GM20000 (cell line): ENCODE data around the gene CPXM2.

ENCODE experiments used
- DNase-seq: peaks from one replicate; pipeline ENCODE4 v3.0.0; 2012; ENCODE audit warnings: low spot score
- CTCF ChIP-seq: IDR thresholded peaks from 2 replicates; pipeline ENCODE4 v1.5.1; 2012; ENCODE audit warnings: mild to moderate bottlenecking, control low read depth; ENCODE audit errors: extremely low read depth, missing control alignments

Gene CPXM2

GRCh38 chr10:123890226-123890625 is 1.4 kb downstream of the CPXM2 start:
- DNase-seq = no peak
- no peak for TF ChIP-seq CTCF

GRCh38 chr10:123889821-123890220 is 1.8 kb downstream of the CPXM2 start:
- no peak for DNase-seq
- TF ChIP-seq CTCF = no peak

- no peak for TF ChIP-seq CTCF
- DNase-seq = no peak
These were observed 2.9 kb downstream of the CPXM2 start for GRCh38 chr10:123888751-123889150.

- TF ChIP-seq CTCF = no peak
These were observed 3.4 kb downstream of the CPXM2 start for GRCh38 chr10:123888256-123888655.

GRCh38 chr10:123886292-123886691 is 5.3 kb downstream of the CPXM2 start:
- DNase-seq = no peak
- TF ChIP-seq CTCF = no peak

More at GRCh38 chr10:123888256-123888655, 3.4 kb downstream of the CPXM2 start:
- DNase-seq = no peak

GRCh38 chr10:123885406-123886170 is 6.0 kb downstream of the CPXM2 start:
- TF ChIP-seq CTCF = no peak
- no peak for DNase-seq

- TF ChIP-seq CTCF = no peak
- DNase-seq = no peak
These were observed 6.7 kb downstream of the CPXM2 start for GRCh38 chr10:123884907-123885381.
